Mesenchymal stem cell (in vitro differentiated cells and primary cell): ENCODE measurements around the gene PDCD1LG2.

Experiments used
- DNase-seq: peaks from one replicate; pipeline ENCODE4 v3.0.0-alpha.2; 2013
- H2AFZ ChIP-seq: one replicate; pipeline ENCODE4 v1.6.1; 2013; ENCODE audit warnings: low read depth, mild to moderate bottlenecking, control low read depth, inconsistent platforms, low read length, moderate library complexity
- H2AK5ac ChIP-seq: 2 replicates; pipeline ENCODE4 v1.6.1; 2013; ENCODE audit warnings: low read length, moderate library complexity, mild to moderate bottlenecking, inconsistent platforms; ENCODE audit not compliant: severe bottlenecking
- H2BK120ac ChIP-seq: one replicate; pipeline ENCODE4 v1.6.1; 2013; ENCODE audit warnings: low read depth, mild to moderate bottlenecking, inconsistent platforms, low read length, moderate library complexity
- H2BK12ac ChIP-seq, 2 experiments: one replicate each; pipeline ENCODE4 v1.6.1; 2013; ENCODE audit warnings: inconsistent platforms in 2 of 2, low read length in 2 of 2, mild to moderate bottlenecking in 2 of 2, moderate library complexity in 2 of 2, control low read depth in 1 of 2
- H2BK15ac ChIP-seq: one replicate; pipeline ENCODE4 v1.6.1; 2013; ENCODE audit warnings: mild to moderate bottlenecking, low read depth, inconsistent platforms; ENCODE audit not compliant: poor library complexity, severe bottlenecking
- H2BK5ac ChIP-seq: 2 replicates; pipeline ENCODE4 v1.6.1; 2013; ENCODE audit warnings: low read depth, mild to moderate bottlenecking, low read length, control low read depth, inconsistent platforms; ENCODE audit not compliant: poor library complexity, severe bottlenecking
- H3K14ac ChIP-seq, 2 experiments: one replicate each; pipeline ENCODE4 v1.6.1; 2013; ENCODE audit warnings: inconsistent platforms in 2 of 2, low read length in 2 of 2, control low read depth in 1 of 2, mild to moderate bottlenecking in 1 of 2, moderate library complexity in 1 of 2
- H3K18ac ChIP-seq, 2 experiments: one replicate each; pipeline ENCODE4 v1.6.1; 2013; ENCODE audit warnings: inconsistent platforms in 2 of 2, low read length in 2 of 2, control low read depth in 1 of 2, low read depth in 1 of 2, mild to moderate bottlenecking in 1 of 2
- H3K23ac ChIP-seq, 2 experiments: one replicate each; pipeline ENCODE4 v1.6.1; 2013; ENCODE audit warnings: inconsistent platforms in 2 of 2, low read length in 2 of 2, mild to moderate bottlenecking in 2 of 2, moderate library complexity in 2 of 2, control low read depth in 1 of 2
- H3K27ac ChIP-seq: 2 replicates; pipeline ENCODE4 v1.5.1; 2013; ENCODE audit warnings: mild to moderate bottlenecking, moderate library complexity, low read length, control low read depth, inconsistent platforms; ENCODE audit not compliant: poor library complexity, severe bottlenecking
- H3K27me3 ChIP-seq, 2 experiments: 2 replicates each; pipeline versions ENCODE4 v1.6.1 to v1.7.0; 2013; ENCODE audit warnings: low read length in 2 of 2, mild to moderate bottlenecking in 2 of 2, moderate library complexity in 2 of 2, control low read depth in 1 of 2, inconsistent platforms in 1 of 2; ENCODE audit not compliant: control insufficient read depth in 1 of 2, insufficient read depth in 1 of 2
- H3K36me3 ChIP-seq, 2 experiments: 2 replicates each; pipeline versions ENCODE4 v1.6.1 to v1.7.0; 2013; ENCODE audit warnings: low read length in 2 of 2, control low read depth in 1 of 2, inconsistent platforms in 1 of 2, low read depth in 1 of 2, mild to moderate bottlenecking in 1 of 2; ENCODE audit not compliant: insufficient read depth in 2 of 2, control insufficient read depth in 1 of 2
- H3K4ac ChIP-seq, 2 experiments: one replicate each; pipeline ENCODE4 v1.6.1; 2013; ENCODE audit warnings: inconsistent platforms in 2 of 2, low read length in 2 of 2, mild to moderate bottlenecking in 2 of 2, moderate library complexity in 2 of 2, control low read depth in 1 of 2, low read depth in 1 of 2
- H3K4me1 ChIP-seq: 2 replicates; pipeline ENCODE4 v1.6.1; 2013; ENCODE audit warnings: low read depth, low read length, control low read depth; ENCODE audit not compliant: control insufficient read depth, insufficient read depth
- H3K4me2 ChIP-seq: 2 replicates; pipeline ENCODE4 v1.6.1; 2013; ENCODE audit warnings: low read length, mild to moderate bottlenecking, inconsistent platforms; ENCODE audit not compliant: poor library complexity, severe bottlenecking
- H3K4me3 ChIP-seq, 2 experiments: 2 replicates each; pipeline versions ENCODE4 v1.5.1 to v1.7.0; 2013; ENCODE audit warnings: low read length in 2 of 2, mild to moderate bottlenecking in 2 of 2, control low read depth in 1 of 2, low read depth in 1 of 2; ENCODE audit not compliant: insufficient read depth in 1 of 2
- H3K79me1 ChIP-seq: replicated peaks from 2 replicates; pipeline ENCODE4 v1.6.1; 2013; ENCODE audit warnings: mild to moderate bottlenecking, control low read depth, low read length, inconsistent platforms; ENCODE audit not compliant: poor library complexity, severe bottlenecking
- H3K9ac ChIP-seq: 2 replicates; pipeline ENCODE4 v1.7.0; 2013; ENCODE audit warnings: mild to moderate bottlenecking, low read length, moderate library complexity
- H3K9me3 ChIP-seq: 2 replicates; pipeline ENCODE4 v1.7.0; 2013; ENCODE audit warnings: mild to moderate bottlenecking, low read length; ENCODE audit not compliant: control insufficient read depth
- H4K8ac ChIP-seq: one replicate; pipeline ENCODE4 v1.6.1; 2013; ENCODE audit warnings: inconsistent platforms, mild to moderate bottlenecking, low read length, moderate library complexity
- H4K91ac ChIP-seq: one replicate; pipeline ENCODE4 v1.6.1; 2013; ENCODE audit warnings: mild to moderate bottlenecking, low read length, inconsistent platforms
- WGBS: methylation state at CpG from one replicate; pipeline ENCODE4 v1.1.7; 2013; ENCODE audit warnings: mixed read lengths; 5-methylcytosine and 5-hydroxymethylcytosine counted together

The PDCD1LG2 gene

GRCh38 chr9:5500441-5501235 lies 9.7 kb upstream of the PDCD1LG2 start:
- peak overlapping the region in 1 of 2 experiments; percentile 6 for H3K4ac ChIP-seq
- no peak overlapping the region for H3K14ac ChIP-seq
- peak overlapping the region; percentile 87 for H4K8ac ChIP-seq
- no peaks in the 10 kb centered on the region for H3K27me3 ChIP-seq
- no peaks in the 10 kb centered on the region for H3K79me1 ChIP-seq
- H4K91ac ChIP-seq, result no peak overlapping the region
- H3K4me3 ChIP-seq, result no peak overlapping the region
- peak overlapping the region; percentile 93 for H2BK15ac ChIP-seq
- 64% methylated on average over 16 of the region's 18 CpGs for WGBS
- DNase-seq, result peak; percentile 62
- H3K9ac ChIP-seq, result no peak overlapping the region
- no peak overlapping the region for H3K4me2 ChIP-seq
- no peak overlapping the region for H2BK120ac ChIP-seq
- H3K4me1 ChIP-seq, result no peaks in the 10 kb centered on the region
- H3K9me3 ChIP-seq, result peaks cover 5% of the 10 kb centered on the region
- H3K18ac ChIP-seq, result peak overlapping the region; percentile 52 to 66
- H3K36me3 ChIP-seq, result no peaks in the 10 kb centered on the region
- H2AFZ ChIP-seq, result no peak overlapping the region
- no peak overlapping the region for H3K27ac ChIP-seq
- no peak overlapping the region for H2BK5ac ChIP-seq
- no peak overlapping the region for H2AK5ac ChIP-seq
- no peak overlapping the region for H3K23ac ChIP-seq
- peak overlapping the region; percentile 38 to 73 for H2BK12ac ChIP-seq

GRCh38 chr9:5502553-5502952 lies 7.8 kb upstream of the PDCD1LG2 start:
- Histone ChIP-seq H2BK5ac (no peak overlapping the region), H2BK120ac (no peak overlapping the region), H3K27ac (no peak overlapping the region), H3K79me1 (no peaks in the 10 kb centered on the region), H3K14ac (peak overlapping the region in 1 of 2 experiments; percentile 46), H3K9me3 (peaks cover 5% of the 10 kb centered on the region), H2BK15ac (peak overlapping the region; percentile 13), H3K4me1 (no peaks in the 10 kb centered on the region), H3K9ac (no peak overlapping the region), H3K36me3 (no peaks in the 10 kb centered on the region), H3K18ac (no peak overlapping the region), H3K4ac (peak overlapping the region in 1 of 2 experiments; percentile 35), H4K91ac (peak overlapping the region; percentile 77), H2BK12ac (peak overlapping the region; percentile 0 to 69), H2AFZ (no peak overlapping the region), H3K4me3 (peak overlapping the region in 1 of 2 experiments; percentile 12), H2AK5ac (no peak overlapping the region), H3K4me2 (no peak overlapping the region), H4K8ac (peak overlapping the region; percentile 82), H3K23ac (no peak overlapping the region), H3K27me3 (no peaks in the 10 kb centered on the region)
- no peak for DNase-seq
- WGBS, result 96% methylated on average over 6 of the region's 6 CpGs

GRCh38 chr9:5509573-5509972 lies 758 bp upstream of the PDCD1LG2 start:
- no peak overlapping the region for H2BK15ac ChIP-seq
- no peak overlapping the region for H2AFZ ChIP-seq
- no peak overlapping the region for H4K8ac ChIP-seq
- H3K9me3 ChIP-seq, result no peaks in the 10 kb centered on the region
- no peak overlapping the region for H3K18ac ChIP-seq
- H3K79me1 ChIP-seq, result peaks cover 6% of the 10 kb centered on the region
- H2BK120ac ChIP-seq, result no peak overlapping the region
- H2BK12ac ChIP-seq, result no peak overlapping the region
- H3K14ac ChIP-seq, result no peak overlapping the region
- no peak overlapping the region for H4K91ac ChIP-seq
- H3K27ac ChIP-seq, result peak overlapping the region; percentile 91
- H3K36me3 ChIP-seq, result no peaks in the 10 kb centered on the region
- H3K4ac ChIP-seq, result no peak overlapping the region
- H3K9ac ChIP-seq, result peak overlapping the region; percentile 93
- no peak overlapping the region for H3K4me2 ChIP-seq
- H2AK5ac ChIP-seq, result no peak overlapping the region
- peak; percentile 90 for DNase-seq
- H2BK5ac ChIP-seq, result peak overlapping the region; percentile 81
- no peaks in the 10 kb centered on the region for H3K27me3 ChIP-seq
- peak overlapping the region in 1 of 2 experiments; percentile 84 for H3K4me3 ChIP-seq
- H3K4me1 ChIP-seq, result peaks cover 7% of the 10 kb centered on the region
- no peak overlapping the region for H3K23ac ChIP-seq
- 0% methylated on average over 2 of the region's 2 CpGs for WGBS

- H3K4me3 ChIP-seq, result peak overlapping the region in 1 of 2 experiments; percentile 84
- no peak overlapping the region for H3K4ac ChIP-seq
- peak overlapping the region; percentile 2 for H2AFZ ChIP-seq
- H4K91ac ChIP-seq, result no peak overlapping the region
- H4K8ac ChIP-seq, result no peak overlapping the region
- DNase-seq, result no peak
- H3K27ac ChIP-seq, result peak overlapping the region; percentile 91
- H2BK15ac ChIP-seq, result no peak overlapping the region
- H2AK5ac ChIP-seq, result no peak overlapping the region
- no peak overlapping the region for H3K23ac ChIP-seq
- H3K9me3 ChIP-seq, result no peaks in the 10 kb centered on the region
- peaks cover 8% of the 10 kb centered on the region for H3K79me1 ChIP-seq
- peak overlapping the region; percentile 93 for H3K9ac ChIP-seq
- H2BK5ac ChIP-seq, result peak overlapping the region; percentile 68
- peaks cover 10% of the 10 kb centered on the region for H3K4me1 ChIP-seq
- H3K14ac ChIP-seq, result no peak overlapping the region
- no peak overlapping the region for H3K4me2 ChIP-seq
- H3K27me3 ChIP-seq, result no peaks in the 10 kb centered on the region
- peak overlapping the region in 1 of 2 experiments; percentile 81 for H3K18ac ChIP-seq
- WGBS, result 80% methylated on average over 2 of the region's 3 CpGs
- no peak overlapping the region for H2BK12ac ChIP-seq
- no peaks in the 10 kb centered on the region for H3K36me3 ChIP-seq
- no peak overlapping the region for H2BK120ac ChIP-seq
Observed at GRCh38 chr9:5510989-5511388, 658 bp downstream of the PDCD1LG2 start.
